Stomach (tissue), 9 donors: Measurements from ENCODE around the gene PGRMC2. TPM values are rescaled to one million over a fixed set of nuclear protein-coding genes. Genes with fewer than 3 reads are reported as not detected.
A peak's percentile ranks its signal among the peaks of the same experiment; 100 is the strongest.

Source experiments
- DNase-seq, 2 donors: peaks; one replicate each; pipeline versions ENCODE4 v3.0.0 to v3.0.0-alpha.2; 2013 to 2019
- H3K27ac ChIP-seq, 5 donors: fragments of 200-600 bp in 4 of 5; sonication (generic) in 4 of 5; one replicate each; pipeline ENCODE4 v1.5.1; 2013 to 2019; ENCODE audit warnings: mild to moderate bottlenecking in 1 of 5, moderate library complexity in 1 of 5
- H3K27me3 ChIP-seq, 3 donors: fragments of 200-600 bp; sonication (generic); one replicate each; pipeline ENCODE4 v1.5.1; 2017 to 2019; ENCODE audit warnings: mixed run types in 1 of 3
- H3K36me3 ChIP-seq, 4 donors: fragments of 200-600 bp; sonication (generic); 1 replicate in 3 of 4; 2 replicates in 1 of 4; pipeline ENCODE4 v1.5.1; 2016 to 2019
- H3K4me1 ChIP-seq, 4 donors: fragments of 200-600 bp; sonication (generic); one replicate each; pipeline ENCODE4 v1.5.1; 2016 to 2019
- H3K4me3 ChIP-seq, 4 donors: fragments of 200-600 bp; sonication (generic) in 3 of 4; one replicate each; pipeline ENCODE4 v1.5.1; 2016 to 2019; ENCODE audit warnings: mild to moderate bottlenecking in 1 of 4
- H3K9me3 ChIP-seq, 4 donors: fragments of 200-600 bp; sonication (generic); one replicate each; pipeline ENCODE4 v1.5.1; 2016 to 2019
- EP300 ChIP-seq: sonication (generic); formaldehyde crosslinking; IDR thresholded peaks from one replicate; pipeline ENCODE4 v1.6.1; 2017; ENCODE audit warnings: antibody characterized with exemption
- POLR2A ChIP-seq, 4 donors: fragments of 450-650 bp; IDR thresholded peaks; one replicate each; pipeline ENCODE4 v1.6.1; 2016; ENCODE audit warnings: antibody characterized with exemption in 4 of 4, control low read depth in 2 of 4, mild to moderate bottlenecking in 1 of 4, moderate library complexity in 1 of 4
- POLR2AphosphoS5 ChIP-seq, 3 donors: sonication (generic); formaldehyde crosslinking; IDR thresholded peaks; one replicate each; pipeline ENCODE4 v1.6.1; 2016; ENCODE audit warnings: antibody characterized with exemption in 3 of 3
- WGBS, 5 donors: extraction: QIAGEN DNeasy Blood & Tissue Kit in 3 of 5; methylation state at CpG; one replicate each; pipeline versions ENCODE4 v1.1.5 to v1.1.7; 2013 to 2018; 5-methylcytosine and 5-hydroxymethylcytosine counted together
- intact Hi-C: fragments of 100-400 bp; cut with DNase I; formaldehyde crosslinking; loops from one replicate; pipeline ENCODE4 v1.15.1; 2023; ENCODE audit warnings: low total_unique reads
- polyA plus RNA-seq, 3 donors: library from polyadenylated mRNA; stranded (reverse); fragments of 200-250 nt; gene quantifications; one replicate each; pipeline ENCODE4 v1.2.3, GENCODE V29; 2013
- total RNA-seq, 5 donors: library from RNA; depleted of rRNA; stranded (reverse); fragments of >200 nt; gene quantifications; one replicate each; pipeline versions ENCODE4 v1.1.0 to v1.2.3, GENCODE V29; 2014 to 2016
- TF ChIP-seq, protein P1 (sequence below), 7 experiments: fragments of 450-650 bp in 4 of 7; fragments of 200-600 bp in 3 of 7; sonication (generic) in 3 of 7; IDR thresholded peaks; one replicate each; pipeline ENCODE4 v1.5.1; 2016 to 2019; ENCODE audit warnings: antibody characterized with exemption in 7 of 7, control low read depth in 2 of 7, mild to moderate bottlenecking in 1 of 7
- donor health status: healthy with polysubstance abuse.
- donor health status: Bipolar disorder and iron deficiency.
- donor health status: healthy.

Gene PGRMC2
- total and polyA plus RNA-seq, 8 donors = 7.2 to 101 (median 38.6) TPM

DNA sequence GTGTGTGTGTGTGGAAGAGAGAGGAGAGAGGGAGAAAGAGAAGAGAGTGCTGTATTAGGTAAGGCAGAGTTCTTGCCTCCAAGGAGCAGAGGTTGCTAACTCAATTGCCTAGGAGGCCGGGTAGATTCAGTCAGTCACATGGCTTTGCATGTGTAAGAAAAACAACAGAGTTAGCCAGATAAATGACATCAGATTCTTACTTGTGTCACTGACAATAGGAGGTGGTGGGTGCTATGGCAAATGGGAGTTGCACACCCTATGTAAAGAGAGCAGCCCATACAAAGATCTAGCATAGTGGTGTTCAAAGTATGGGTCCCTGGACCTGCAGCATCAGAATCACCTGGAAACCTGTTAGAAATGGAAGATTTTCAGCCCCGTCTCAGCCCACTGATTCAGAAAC lies 14.4 kb upstream of the PGRMC2 start:
- DNase-seq = no peak
- Histone ChIP-seq H3K27me3 (no peaks in the 10 kb centered on the region), H3K4me1 (peaks cover under 1 to 6% (median 3%) of the 10 kb centered on the region in 4 donors), H3K36me3 (no peaks in the 10 kb centered on the region), H3K4me3 (no peak overlapping the region), H3K27ac (no peak overlapping the region), H3K9me3 (no peaks in the 10 kb centered on the region)
- 62 to 95% (median 91%) methylated on average over 2 of the region's 2 CpGs for WGBS, 5 donors
- TF ChIP-seq, protein P1, sequence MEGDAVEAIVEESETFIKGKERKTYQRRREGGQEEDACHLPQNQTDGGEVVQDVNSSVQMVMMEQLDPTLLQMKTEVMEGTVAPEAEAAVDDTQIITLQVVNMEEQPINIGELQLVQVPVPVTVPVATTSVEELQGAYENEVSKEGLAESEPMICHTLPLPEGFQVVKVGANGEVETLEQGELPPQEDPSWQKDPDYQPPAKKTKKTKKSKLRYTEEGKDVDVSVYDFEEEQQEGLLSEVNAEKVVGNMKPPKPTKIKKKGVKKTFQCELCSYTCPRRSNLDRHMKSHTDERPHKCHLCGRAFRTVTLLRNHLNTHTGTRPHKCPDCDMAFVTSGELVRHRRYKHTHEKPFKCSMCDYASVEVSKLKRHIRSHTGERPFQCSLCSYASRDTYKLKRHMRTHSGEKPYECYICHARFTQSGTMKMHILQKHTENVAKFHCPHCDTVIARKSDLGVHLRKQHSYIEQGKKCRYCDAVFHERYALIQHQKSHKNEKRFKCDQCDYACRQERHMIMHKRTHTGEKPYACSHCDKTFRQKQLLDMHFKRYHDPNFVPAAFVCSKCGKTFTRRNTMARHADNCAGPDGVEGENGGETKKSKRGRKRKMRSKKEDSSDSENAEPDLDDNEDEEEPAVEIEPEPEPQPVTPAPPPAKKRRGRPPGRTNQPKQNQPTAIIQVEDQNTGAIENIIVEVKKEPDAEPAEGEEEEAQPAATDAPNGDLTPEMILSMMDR (IDR thresholded peaks at IDR 0.05) = no peak
- TF ChIP-seq POLR2AphosphoS5 (IDR thresholded peaks at IDR 0.05) (no peak), EP300 (no peak), POLR2A (IDR thresholded peaks at IDR 0.05) (no peak)
- intact Hi-C loops = no loop called here

DNA sequence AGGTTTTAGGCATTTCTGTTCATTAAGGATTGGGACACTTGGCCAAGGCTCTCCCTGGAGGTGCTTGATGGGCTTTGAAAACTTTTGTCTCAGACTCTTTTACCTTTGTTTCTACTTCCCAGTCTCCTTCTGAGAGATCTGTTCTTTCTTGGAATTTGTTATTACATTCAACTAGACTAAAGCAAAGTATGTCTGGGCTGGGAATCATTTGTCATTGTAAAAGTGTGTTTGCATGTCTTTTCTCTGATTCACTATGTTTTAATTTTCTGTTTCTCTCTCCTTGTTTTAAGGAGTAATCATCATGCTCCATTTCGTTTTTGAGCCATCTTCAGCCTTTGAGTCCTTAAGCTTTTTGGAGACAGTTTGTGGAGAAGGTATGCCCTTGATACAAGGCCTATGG lies 12.2 kb upstream of the PGRMC2 start:
- no peak for TF ChIP-seq EP300
- TF ChIP-seq, protein P1 (IDR thresholded peaks at IDR 0.05) = no peak
- TF ChIP-seq POLR2A (IDR thresholded peaks at IDR 0.05) = no peak
- no peak for TF ChIP-seq POLR2AphosphoS5 (IDR thresholded peaks at IDR 0.05)
- no peaks in the 10 kb centered on the region for H3K36me3 ChIP-seq
- no peaks in the 10 kb centered on the region for H3K9me3 ChIP-seq
- intact Hi-C loops = no loop called here
- H3K4me1 ChIP-seq = peaks cover 0 to 4% (median 0%) of the 10 kb centered on the region in 4 donors
- DNase-seq = no peak
- 72 to 85% (median 83%) methylated on average over 1 of the region's 1 CpG for WGBS, 5 donors
- no peak overlapping the region for H3K27ac ChIP-seq
- H3K27me3 ChIP-seq = no peaks in the 10 kb centered on the region
- H3K4me3 ChIP-seq = no peak overlapping the region

DNA sequence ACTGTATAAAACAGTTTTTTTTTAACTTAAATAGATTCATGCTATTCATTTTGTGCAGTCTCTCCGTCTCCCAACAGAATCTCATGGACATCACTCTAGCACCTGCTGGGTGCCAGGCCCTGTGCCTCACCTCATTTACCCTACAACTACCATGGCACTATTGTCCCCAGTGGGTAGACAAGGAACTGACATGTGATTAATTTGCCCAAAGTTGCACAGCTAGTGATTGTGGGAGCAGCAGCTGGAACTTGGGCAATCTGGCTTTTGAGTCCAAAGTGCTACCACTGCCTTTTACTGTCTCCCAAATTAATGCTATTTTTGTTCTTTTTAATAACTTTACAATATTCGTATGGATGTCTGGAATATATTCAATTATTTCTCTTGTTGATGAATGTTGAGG lies 11.2 kb upstream of the PGRMC2 start:
- 75 to 92% (median 90%) methylated on average over 2 of the region's 2 CpGs for WGBS, 5 donors
- no peak for DNase-seq
- intact Hi-C loops = no loop called here
- no peaks in the 10 kb centered on the region for H3K27me3 ChIP-seq
- H3K9me3 ChIP-seq = no peaks in the 10 kb centered on the region
- peaks cover 0 to 4% (median 0%) of the 10 kb centered on the region in 4 donors for H3K4me1 ChIP-seq
- peak overlapping the region in 2 of 5 donors; percentile 27 to 28 for H3K27ac ChIP-seq
- no peak overlapping the region for H3K4me3 ChIP-seq
- no peaks in the 10 kb centered on the region for H3K36me3 ChIP-seq
- no peak for TF ChIP-seq POLR2A (IDR thresholded peaks at IDR 0.05)
- TF ChIP-seq POLR2AphosphoS5 (IDR thresholded peaks at IDR 0.05) = no peak
- TF ChIP-seq EP300 = no peak
- TF ChIP-seq, protein P1 (IDR thresholded peaks at IDR 0.05) = no peak

DNA sequence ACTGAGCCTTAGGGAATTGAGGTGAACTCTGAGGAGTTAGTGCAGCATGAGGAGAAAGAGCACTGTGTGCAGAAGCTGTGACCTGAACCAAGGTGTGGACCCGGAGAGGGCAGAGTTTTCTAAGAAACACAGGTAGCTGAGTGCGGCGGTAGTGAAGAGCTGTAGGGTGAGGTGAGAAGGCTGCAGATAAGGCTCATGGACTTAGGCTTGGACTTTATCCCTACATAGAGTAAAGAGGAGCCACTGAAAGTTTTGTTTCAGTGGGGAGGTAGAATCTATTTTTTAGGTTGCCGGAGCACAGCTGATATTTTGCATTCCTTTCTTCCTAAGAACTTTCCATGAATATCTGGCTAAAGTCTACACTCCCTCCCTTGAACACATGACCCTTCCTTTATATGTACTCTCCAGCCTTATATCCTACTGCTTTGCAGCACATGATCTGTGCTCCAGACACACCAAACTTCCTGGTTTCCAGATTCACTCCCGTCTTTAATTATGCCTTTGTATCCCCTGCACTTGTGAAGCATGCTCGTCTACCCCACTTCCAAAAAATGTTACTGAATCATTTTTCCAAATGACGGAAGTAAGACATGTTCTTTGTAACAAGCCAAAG lies 10.6 kb upstream of the PGRMC2 start:
- intact Hi-C loops = no loop called here
- Histone ChIP-seq H3K27ac (peak overlapping the region in 3 of 5 donors; percentile 9 to 28 (median 27)), H3K9me3 (no peaks in the 10 kb centered on the region), H3K4me1 (peaks cover 0 to 4% (median 0%) of the 10 kb centered on the region in 4 donors), H3K36me3 (no peaks in the 10 kb centered on the region), H3K27me3 (no peaks in the 10 kb centered on the region), H3K4me3 (no peak overlapping the region)
- DNase-seq = peak; percentile 37 to 49
- WGBS, 5 donors = 49 to 72% (median 64%) methylated on average over 7 of the region's 7 CpGs
- no peak for TF ChIP-seq POLR2AphosphoS5 (IDR thresholded peaks at IDR 0.05)
- TF ChIP-seq, protein P1 (IDR thresholded peaks at IDR 0.05) = no peak
- TF ChIP-seq EP300 = no peak
- TF ChIP-seq POLR2A (IDR thresholded peaks at IDR 0.05) = no peak
